HepG2 (cell line): ENCODE data around the gene HEXD. TPM values are rescaled to one million over a fixed set of nuclear protein-coding genes. Genes with fewer than 3 reads are reported as not detected.
A peak's percentile ranks its signal among the peaks of the same experiment; 100 is the strongest.

Experiments used
- CREB1 ChIP-seq, 2 experiments: fragments of 450-650 bp in 1 of 2; IDR thresholded peaks; 2 replicates each; pipeline ENCODE4 v1.6.1; 2016 to 2017; ENCODE audit warnings: control low read depth in 1 of 2, mild to moderate bottlenecking in 1 of 2, missing compliant biosample characterization in 1 of 2, missing genetic modification characterization in 1 of 2
- TBX2 ChIP-seq: sonication (generic); formaldehyde crosslinking; IDR thresholded peaks from 2 replicates; pipeline ENCODE4 v1.5.0; 2020; ENCODE audit warnings: missing genetic modification reagents, mild to moderate bottlenecking, borderline replicate concordance
- ZNF646 ChIP-seq: sonication (generic); formaldehyde crosslinking; IDR thresholded peaks from 2 replicates; pipeline ENCODE4 v1.9.0; 2021; ENCODE audit warnings: mild to moderate bottlenecking, missing genetic modification reagents
- ZNF687 ChIP-seq: sonication (generic); formaldehyde crosslinking; IDR thresholded peaks from 2 replicates; pipeline ENCODE4 v1.5.1; 2020; ENCODE audit warnings: mild to moderate bottlenecking, missing genetic modification reagents, moderate library complexity
- polyA plus RNA-seq, 8 experiments: library from polyadenylated mRNA; depleted of rRNA in 3 of 8; stranded (reverse) in 7 of 8; unstranded in 1 of 8; fragments of >200 nt; fragmentation: Illumina TruSeq in 4 of 8; extraction: Trizol in 4 of 8; gene quantifications; 2 replicates each; pipeline versions ENCODE4 v1.2.1 to v1.2.3, GENCODE V29; 2011 to 2016; ENCODE audit warnings: low read depth in 4 of 8, missing spikeins in 1 of 8, mixed read lengths in 1 of 8; ENCODE audit not compliant: insufficient read depth in 1 of 8
- total RNA-seq, 5 experiments: library from RNA; depleted of rRNA; stranded (reverse); fragments of >200 nt; fragmentation: Illumina TruSeq; extraction: Trizol; gene quantifications; 2 replicates each; pipeline ENCODE4 v1.2.3, GENCODE V29; 2016; ENCODE audit warnings: low read depth in 1 of 5
- TF ChIP-seq, protein P1 (sequence below): sonication (generic); formaldehyde crosslinking; IDR thresholded peaks from 2 replicates; pipeline ENCODE4 v1.4.0; 2020; ENCODE audit warnings: mild to moderate bottlenecking, missing genetic modification reagents
- TF ChIP-seq, protein P2 (sequence below), 2 experiments: sonication (generic) in 1 of 2; formaldehyde crosslinking in 1 of 2; IDR thresholded peaks; 2 replicates each; pipeline versions ENCODE4 v1.5.1 to v1.6.1; 2011 to 2020; ENCODE audit warnings: borderline replicate concordance in 1 of 2, low read depth in 1 of 2, low read length in 1 of 2, mild to moderate bottlenecking in 1 of 2, missing genetic modification reagents in 1 of 2, moderate library complexity in 1 of 2

The HEXD gene
- total and polyA plus RNA-seq, 2 of the 13 experiments (the other 11 are each of a cell fraction or from before 2014, with no cell fraction given), result 22.3 to 41.8 TPM

DNA sequence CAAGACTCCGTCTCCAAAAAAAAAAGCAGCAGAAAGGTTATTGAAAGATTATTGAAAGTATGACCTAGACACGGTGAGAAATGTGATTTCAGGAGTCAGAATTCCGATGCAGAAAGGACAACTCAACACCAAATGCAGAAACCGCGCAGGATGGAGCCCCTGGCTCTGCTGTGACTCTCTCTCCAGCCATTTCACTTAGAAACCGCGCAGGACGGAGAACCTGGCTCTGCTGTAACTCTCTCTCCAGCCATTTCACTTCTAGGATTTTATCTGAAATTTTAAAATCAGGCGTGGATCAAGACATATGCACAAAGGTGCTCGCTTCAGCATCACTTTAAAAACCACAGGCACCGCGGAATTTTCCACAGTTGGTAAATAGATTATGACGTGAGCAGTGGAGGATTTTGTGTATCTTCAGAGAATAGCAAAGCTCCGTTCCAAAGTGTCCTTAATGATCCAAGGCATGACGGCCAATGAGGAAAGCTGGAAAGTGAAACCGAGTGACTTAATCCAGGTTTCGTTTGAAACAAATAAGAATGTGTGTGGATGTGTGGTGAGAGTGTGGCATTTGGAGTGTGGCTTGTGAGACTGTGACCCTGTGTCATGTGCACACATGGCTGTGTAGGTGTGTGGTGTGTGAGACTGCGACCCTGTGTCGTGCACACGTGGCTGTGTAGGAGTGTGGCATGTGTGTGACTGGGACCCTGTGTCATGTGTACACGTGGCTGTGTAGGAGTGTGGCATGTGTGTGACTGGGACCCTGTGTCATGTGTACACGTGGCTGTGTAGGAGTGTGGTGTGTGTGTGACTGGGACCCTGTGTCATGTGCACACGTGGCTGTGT is 37.1 kb upstream of the HEXD start (continued):
- peak; percentile 89 for TF ChIP-seq ZNF646
- peak; percentile 73 for TF ChIP-seq CREB1 (IDR thresholded peaks at IDR 0.05)
- TF ChIP-seq CREB1 (CRISPR knock-in tag; IDR thresholded peaks at IDR 0.05), result no peak
- no peak for TF ChIP-seq TBX2 (CRISPR knock-in tag)
- TF ChIP-seq ZNF687 (CRISPR knock-in tag), result peak; percentile 27; the same call in 1 of the 2 replicates
- TF ChIP-seq, protein P1, sequence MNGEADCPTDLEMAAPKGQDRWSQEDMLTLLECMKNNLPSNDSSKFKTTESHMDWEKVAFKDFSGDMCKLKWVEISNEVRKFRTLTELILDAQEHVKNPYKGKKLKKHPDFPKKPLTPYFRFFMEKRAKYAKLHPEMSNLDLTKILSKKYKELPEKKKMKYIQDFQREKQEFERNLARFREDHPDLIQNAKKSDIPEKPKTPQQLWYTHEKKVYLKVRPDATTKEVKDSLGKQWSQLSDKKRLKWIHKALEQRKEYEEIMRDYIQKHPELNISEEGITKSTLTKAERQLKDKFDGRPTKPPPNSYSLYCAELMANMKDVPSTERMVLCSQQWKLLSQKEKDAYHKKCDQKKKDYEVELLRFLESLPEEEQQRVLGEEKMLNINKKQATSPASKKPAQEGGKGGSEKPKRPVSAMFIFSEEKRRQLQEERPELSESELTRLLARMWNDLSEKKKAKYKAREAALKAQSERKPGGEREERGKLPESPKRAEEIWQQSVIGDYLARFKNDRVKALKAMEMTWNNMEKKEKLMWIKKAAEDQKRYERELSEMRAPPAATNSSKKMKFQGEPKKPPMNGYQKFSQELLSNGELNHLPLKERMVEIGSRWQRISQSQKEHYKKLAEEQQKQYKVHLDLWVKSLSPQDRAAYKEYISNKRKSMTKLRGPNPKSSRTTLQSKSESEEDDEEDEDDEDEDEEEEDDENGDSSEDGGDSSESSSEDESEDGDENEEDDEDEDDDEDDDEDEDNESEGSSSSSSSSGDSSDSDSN (CRISPR knock-in tag), result no peak
- TF ChIP-seq, protein P2, sequence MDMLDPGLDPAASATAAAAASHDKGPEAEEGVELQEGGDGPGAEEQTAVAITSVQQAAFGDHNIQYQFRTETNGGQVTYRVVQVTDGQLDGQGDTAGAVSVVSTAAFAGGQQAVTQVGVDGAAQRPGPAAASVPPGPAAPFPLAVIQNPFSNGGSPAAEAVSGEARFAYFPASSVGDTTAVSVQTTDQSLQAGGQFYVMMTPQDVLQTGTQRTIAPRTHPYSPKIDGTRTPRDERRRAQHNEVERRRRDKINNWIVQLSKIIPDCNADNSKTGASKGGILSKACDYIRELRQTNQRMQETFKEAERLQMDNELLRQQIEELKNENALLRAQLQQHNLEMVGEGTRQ (IDR thresholded peaks at IDR 0.05; ENCODE audit: low read depth, low read length), result 0 out of 2 replicates have a peak, but pooled peaks have one; percentile 1
- TF ChIP-seq, protein P2 (CRISPR knock-in tag; IDR thresholded peaks at IDR 0.05; ENCODE audit: borderline replicate concordance), result no peak
